ENCODE data around the gene ZBTB4. TPM values are rescaled to one million over a fixed set of nuclear protein-coding genes. Genes with fewer than 3 reads are reported as not detected.

The ZBTB4 gene
- total RNA-seq, 1 experiment from 2014 or later: 26.3 TPM

GRCh38 chr17:7448461-7448860, 31.0 kb downstream of the ZBTB4 start:
- POLR2A ChIA-PET: interaction anchor here (0.6 to 13.5 kb wide), 3 partner anchors 29 to 102 kb away, joined by 3 to 95 read pairs (median 4); partner anchors contain the start of gene ZBTB4
- Mint-ChIP-seq H3K36me3 (ENCODE audit: insufficient read depth, unreplicated experiment) (peaks cover 4% of the 10 kb centered on the region), H3K4me3 (ENCODE audit: unreplicated experiment) (no peak overlapping the region), H3K9me3 (ENCODE audit: unreplicated experiment) (no peaks in the 10 kb centered on the region), H3K4me1 (ENCODE audit: insufficient read depth, unreplicated experiment) (peaks cover 15% of the 10 kb centered on the region), H3K27me3 (ENCODE audit: insufficient read depth, unreplicated experiment) (no peaks in the 10 kb centered on the region), H3K27ac (ENCODE audit: low read depth, unreplicated experiment) (no peak overlapping the region)
- no TSS peak for BruUV-seq (replicated peaks)
- TF ChIP-seq CTCF (IDR thresholded peaks at IDR 0.05; ENCODE audit: unreplicated experiment): no peak
- no peak for DNase-seq (ENCODE audit: unreplicated experiment)
- intact Hi-C loops (cut with micrococcal nuclease): no loop called here
- CTCF ChIA-PET: no interaction called here

- POLR2A ChIA-PET: interaction anchor here (2.7 kb wide), 1 partner anchor 11 kb away, joined by 16 read pairs; no protein-coding TSS in a partner anchor
These were observed 33.8 kb downstream of the ZBTB4 start for GRCh38 chr17:7445619-7445968.

GRCh38 chr17:7444682-7445618, 34.5 kb downstream of the ZBTB4 start, which contains the start of gene CHRNB1:
CHRNB1 (plus strand) TSS chr17:7445061; CDS start chr17:7445128, 67 bp downstream.
- no peak for TF ChIP-seq CTCF (IDR thresholded peaks at IDR 0.05; ENCODE audit: unreplicated experiment)
- BruUV-seq (replicated peaks): no TSS peak
- Mint-ChIP-seq H3K4me1 (ENCODE audit: insufficient read depth, unreplicated experiment) (peaks cover 11% of the 10 kb centered on the region), H3K9me3 (ENCODE audit: unreplicated experiment) (no peaks in the 10 kb centered on the region), H3K27me3 (ENCODE audit: insufficient read depth, unreplicated experiment) (no peaks in the 10 kb centered on the region), H3K27ac (ENCODE audit: low read depth, unreplicated experiment) (peak within 1 kb of the TSS; percentile 90), H3K4me3 (ENCODE audit: unreplicated experiment) (peak within 1 kb of the TSS; percentile 31), H3K36me3 (ENCODE audit: insufficient read depth, unreplicated experiment) (peaks cover 4% of the 10 kb centered on the region)
- ChIA-PET CTCF (interaction anchor here (0.5 to 2.8 kb wide), 8 partner anchors 8 to 1873 kb away, joined by 3 to 16 read pairs (median 4); no protein-coding TSS in a partner anchor), POLR2A (interaction anchor here (0.9 to 5.7 kb wide), 15 partner anchors 7 to 242 kb away, joined by 3 to 58 read pairs (median 7); partner anchors contain the start of genes MPDU1, POLR2A, TMEM102 and TMEM256)
- no peak for DNase-seq (ENCODE audit: unreplicated experiment)
- intact Hi-C loops (cut with micrococcal nuclease): loop anchor here (1.0 kb wide), 1 partner anchor 39 kb away; the partner anchor contains the start of gene POLR2A

More at GRCh38 chr17:7445619-7445968, 33.8 kb downstream of the ZBTB4 start:
- Mint-ChIP-seq H3K27ac (ENCODE audit: low read depth, unreplicated experiment) (peak overlapping the region; percentile 31), H3K9me3 (ENCODE audit: unreplicated experiment) (no peaks in the 10 kb centered on the region), H3K4me1 (ENCODE audit: insufficient read depth, unreplicated experiment) (peaks cover 13% of the 10 kb centered on the region), H3K27me3 (ENCODE audit: insufficient read depth, unreplicated experiment) (no peaks in the 10 kb centered on the region), H3K36me3 (ENCODE audit: insufficient read depth, unreplicated experiment) (peaks cover 4% of the 10 kb centered on the region), H3K4me3 (ENCODE audit: unreplicated experiment) (no peak overlapping the region)
- intact Hi-C loops (cut with micrococcal nuclease): no loop called here
- no TSS peak for BruUV-seq (replicated peaks)
- TF ChIP-seq CTCF (IDR thresholded peaks at IDR 0.05; ENCODE audit: unreplicated experiment): no peak
- DNase-seq (ENCODE audit: unreplicated experiment): no peak
- CTCF ChIA-PET: interaction anchor here (0.6 to 2.8 kb wide), 5 partner anchors 8 to 115 kb away, joined by 3 to 16 read pairs (median 3); no protein-coding TSS in a partner anchor

Data from MCF 10A (cell line).